HG03457 (cell line): ENCODE measurements around the gene WDR70.
"Not testable (repeated sequence)": the region's sequence is repeated elsewhere in the genome, so short reads cannot be mapped to it uniquely, and the experiment has no call there.

Experiments
- ATAC-seq: cut with Tn5 transposase; IDR thresholded peaks from one replicate; pipeline ENCODE4 v1.9.1; 2021; ENCODE audit warnings: moderate number of reproducible peaks; ENCODE audit not compliant: unreplicated experiment

Gene WDR70

GRCh38 chr5:37511646-37512045 is 132.5 kb downstream of the WDR70 start:
- ATAC-seq = no peak

DNA sequence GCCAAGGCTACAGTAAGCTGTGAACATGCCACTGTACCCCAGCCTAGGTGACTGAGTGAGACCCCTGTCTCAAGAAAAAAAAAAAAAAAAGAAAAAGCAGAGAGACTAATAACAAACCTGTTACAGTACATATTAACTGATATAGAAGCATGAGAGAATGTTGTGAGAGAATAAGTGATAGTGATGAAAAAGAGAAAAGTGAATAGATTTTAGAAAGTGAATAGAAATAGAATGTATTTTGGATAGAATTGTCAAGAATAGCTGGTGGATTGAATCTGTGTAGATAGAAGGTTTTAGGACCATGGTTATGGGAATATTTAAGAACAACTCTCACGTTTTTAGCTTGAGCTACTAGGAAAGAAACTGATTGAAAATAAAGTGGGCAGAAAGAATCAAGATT is 135.8 kb downstream of the WDR70 start:
- ATAC-seq = no peak

DNA sequence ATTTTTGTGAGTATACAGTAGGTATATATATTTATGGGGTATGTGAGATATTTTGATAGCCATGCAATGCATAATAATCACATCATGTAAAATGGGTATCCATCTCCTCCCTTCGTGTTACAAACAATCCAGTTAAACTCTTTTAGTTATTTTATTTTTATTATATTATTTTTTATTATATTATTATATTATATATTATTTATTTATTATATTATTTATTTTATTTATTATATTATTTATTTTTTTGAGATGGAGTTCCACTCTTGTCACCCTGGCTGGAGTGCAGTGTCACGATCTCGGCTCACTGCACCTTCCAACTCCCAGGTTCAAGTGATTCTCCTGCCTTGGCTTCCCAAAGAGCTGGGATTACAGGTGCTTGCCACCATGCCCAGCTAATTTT is 138.6 kb downstream of the WDR70 start:
- ATAC-seq = no peak

GRCh38 chr5:37518356-37518755 is 139.2 kb downstream of the WDR70 start:
- ATAC-seq = not testable (repeated sequence)

GRCh38 chr5:37519304-37519703 is 140.2 kb downstream of the WDR70 start:
- ATAC-seq = no peak

- ATAC-seq = no peak
Measured at GRCh38 chr5:37519807-37520206, 140.7 kb downstream of the WDR70 start.

GRCh38 chr5:37520811-37521210 is 141.7 kb downstream of the WDR70 start:
- no peak for ATAC-seq

GRCh38 chr5:37532976-37533740 is 154.0 kb downstream of the WDR70 start:
- no peak for ATAC-seq

- no peak for ATAC-seq
Measured at GRCh38 chr5:37533851-37534250, 154.7 kb downstream of the WDR70 start.

GRCh38 chr5:37539459-37539858 is 160.3 kb downstream of the WDR70 start:
- ATAC-seq = no peak

DNA sequence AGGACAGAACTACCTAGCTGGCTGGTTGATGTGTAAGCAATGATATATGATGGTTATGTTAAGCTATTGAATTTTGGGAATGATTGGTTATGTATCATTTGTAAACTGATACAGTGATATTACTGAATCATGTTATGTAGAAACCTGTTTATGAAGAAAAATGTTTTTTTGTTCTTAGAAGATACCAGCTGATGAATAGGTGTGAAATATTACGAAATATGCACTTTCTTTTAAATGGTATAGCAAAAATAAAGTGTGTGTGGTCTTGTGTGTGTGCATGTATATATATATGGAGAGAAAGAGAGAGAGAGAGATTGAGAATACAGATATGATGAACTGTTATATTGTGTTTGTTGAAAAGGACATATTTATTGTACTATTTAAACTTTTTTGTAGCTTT is 164.1 kb downstream of the WDR70 start:
- no peak for ATAC-seq

DNA sequence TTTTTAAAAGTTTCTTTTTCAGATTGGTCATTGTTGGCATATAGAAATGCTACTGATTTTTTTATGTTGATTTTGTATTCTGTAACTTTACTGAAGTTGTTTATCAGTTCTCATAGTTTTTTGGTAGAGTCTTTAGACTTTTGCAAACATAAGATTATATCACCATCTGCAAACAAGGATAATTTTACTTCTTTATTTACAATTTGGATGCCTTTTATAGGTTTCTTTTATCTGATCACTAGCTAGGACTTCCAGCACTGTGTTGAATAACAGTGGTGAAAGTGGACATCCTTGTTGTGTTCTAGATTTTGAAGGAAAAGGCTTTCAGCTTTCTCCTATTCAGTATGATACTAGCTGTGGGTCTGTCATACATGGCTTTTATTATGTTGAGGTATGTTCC is 170.3 kb downstream of the WDR70 start:
- ATAC-seq = no peak

DNA sequence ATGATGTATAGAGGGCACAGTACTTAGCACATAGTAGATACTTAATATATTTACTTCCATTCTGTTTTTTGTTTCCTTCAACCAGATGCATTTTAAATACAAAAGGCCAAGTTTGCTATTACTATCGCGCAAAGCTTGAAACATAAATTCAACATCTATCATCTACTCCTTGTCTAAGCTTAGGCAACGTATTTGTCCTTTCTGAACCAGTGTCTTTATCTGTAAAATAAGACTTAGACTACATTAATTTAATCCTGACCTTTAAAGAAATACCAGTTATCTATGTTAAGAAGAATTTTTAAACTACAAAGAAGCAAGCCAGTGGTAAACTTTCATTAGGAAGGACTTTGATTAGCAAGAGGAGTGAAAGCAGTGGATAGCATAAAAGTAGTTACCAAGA is 173.0 kb downstream of the WDR70 start:
- ATAC-seq = no peak

- ATAC-seq = no peak
Measured at GRCh38 chr5:37552770-37553719, 173.9 kb downstream of the WDR70 start.

DNA sequence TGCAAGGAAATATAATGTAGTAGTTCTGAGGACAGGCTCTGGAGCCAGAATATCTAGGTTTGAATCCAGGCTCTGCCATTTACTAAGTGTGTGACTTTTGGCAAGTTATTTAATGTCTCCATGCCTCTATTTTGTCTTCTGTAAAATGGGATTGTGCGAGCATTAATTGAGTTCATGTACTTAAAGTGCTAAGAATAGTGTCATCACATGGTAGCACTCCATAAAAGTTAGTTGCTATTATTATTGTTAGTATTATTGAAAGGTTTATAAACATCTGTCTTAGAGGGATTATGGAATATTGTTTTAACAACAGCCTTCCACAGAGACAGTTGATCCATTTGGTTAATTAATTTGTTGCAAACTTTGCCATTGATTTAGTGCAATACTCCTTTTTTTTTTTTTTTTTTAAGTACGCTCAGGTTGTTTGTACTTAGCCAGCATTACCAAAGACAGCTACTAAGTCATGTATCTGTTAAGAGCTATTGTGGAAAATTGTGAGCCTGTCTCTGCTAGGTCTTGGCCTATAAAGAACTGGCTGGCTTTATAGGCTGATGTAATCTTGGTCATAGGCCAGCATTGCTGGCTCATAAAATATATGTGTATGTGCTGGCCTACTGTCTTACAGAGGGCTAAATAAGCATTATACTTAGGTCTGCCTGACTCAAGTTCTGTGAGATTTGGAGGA is 174.7 kb downstream of the WDR70 start:
- ATAC-seq = no peak

GRCh38 chr5:37554405-37554739 is 175.3 kb downstream of the WDR70 start:
- ATAC-seq = no peak

DNA sequence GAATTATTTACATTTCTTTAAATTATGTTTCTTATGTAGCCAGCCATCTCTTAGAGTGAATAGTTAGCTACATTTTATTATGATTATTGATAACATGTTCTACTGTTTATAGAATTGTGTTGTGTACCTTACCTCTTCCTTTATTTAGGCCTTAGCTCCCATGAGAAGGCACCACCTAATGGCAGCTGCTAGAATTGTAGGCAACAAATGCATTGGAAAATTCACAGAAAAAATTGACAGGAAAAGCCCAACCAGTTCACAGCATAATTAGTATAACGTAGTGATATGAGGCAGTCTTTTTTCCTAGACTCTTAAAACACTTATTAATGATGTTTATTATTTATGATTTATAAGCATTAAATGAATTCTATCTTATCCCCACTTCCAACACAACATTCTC is 175.8 kb downstream of the WDR70 start:
- ATAC-seq = no peak

DNA sequence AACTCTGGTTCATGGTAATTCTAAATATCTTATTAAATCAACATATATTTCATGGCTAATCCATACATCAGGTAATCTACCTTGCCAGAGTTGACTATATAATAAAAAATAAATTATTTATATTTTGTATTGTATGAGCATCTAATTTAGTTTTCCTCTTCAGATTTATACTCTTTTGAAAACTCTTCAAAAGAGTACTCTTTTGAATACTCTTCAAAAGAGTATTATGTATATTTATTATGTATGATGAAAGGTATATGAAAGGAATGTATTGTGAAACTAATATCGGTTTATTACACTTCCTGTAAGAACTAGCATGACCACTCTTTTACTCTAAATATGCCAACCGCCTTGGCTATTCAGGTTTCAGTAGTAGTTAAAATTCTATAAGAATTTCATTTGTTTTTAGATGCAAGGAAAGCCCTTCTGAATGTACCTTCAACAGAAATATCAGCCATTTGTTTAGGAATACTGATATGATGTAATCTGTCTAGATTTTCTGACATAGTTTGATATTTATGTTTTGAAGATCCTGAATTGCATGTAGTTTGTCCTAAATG is 178.7 kb downstream of the WDR70 start:
- ATAC-seq = no peak

GRCh38 chr5:37565062-37565670 is 186.0 kb downstream of the WDR70 start:
- no peak for ATAC-seq

- ATAC-seq = no peak
Measured at GRCh38 chr5:37567566-37567965, 188.4 kb downstream of the WDR70 start.
